HG03469 (cell line): Measurements from ENCODE around the gene L1TD1.
"Not testable (repeated sequence)": the region's sequence is repeated elsewhere in the genome, so short reads cannot be mapped to it uniquely, and the experiment has no call there.

Experiments
- ATAC-seq: cut with Tn5 transposase; IDR thresholded peaks from one replicate; pipeline ENCODE4 v1.9.1; 2021; ENCODE audit warnings: mild to moderate bottlenecking, moderate library complexity, moderate number of reproducible peaks; ENCODE audit not compliant: unreplicated experiment

The L1TD1 gene

GRCh38 chr1:62196086-62196690, 1.5 kb downstream of the L1TD1 start:
- ATAC-seq: no peak

GRCh38 chr1:62198069-62198780, 3.6 kb downstream of the L1TD1 start:
- ATAC-seq: no peak

- no peak for ATAC-seq
These were observed 4.1 kb downstream of the L1TD1 start for GRCh38 chr1:62198781-62199125.

- no peak for ATAC-seq
These were observed 12.5 kb downstream of the L1TD1 start for GRCh38 chr1:62207187-62207586.

GRCh38 chr1:62208087-62208486, 13.4 kb downstream of the L1TD1 start:
- no peak for ATAC-seq

GRCh38 chr1:62208970-62209369, 14.3 kb downstream of the L1TD1 start:
- ATAC-seq: no peak

GRCh38 chr1:62209931-62210595, 15.4 kb downstream of the L1TD1 start:
- ATAC-seq: no peak

- ATAC-seq: no peak
These were observed 16.3 kb downstream of the L1TD1 start for GRCh38 chr1:62210960-62211359.

- no peak for ATAC-seq
These were observed 17.8 kb downstream of the L1TD1 start for GRCh38 chr1:62212411-62212810.

- no peak for ATAC-seq
These were observed 18.6 kb downstream of the L1TD1 start for GRCh38 chr1:62213075-62213914.

- no peak for ATAC-seq
These were observed 24.0 kb downstream of the L1TD1 start for GRCh38 chr1:62218604-62219003.

- ATAC-seq: not testable (repeated sequence)
These were observed 25.8 kb downstream of the L1TD1 start for GRCh38 chr1:62220456-62220855.

GRCh38 chr1:62221171-62221570, 26.5 kb downstream of the L1TD1 start:
- no peak for ATAC-seq

GRCh38 chr1:62222321-62222720, 27.7 kb downstream of the L1TD1 start:
- no peak for ATAC-seq

- ATAC-seq: no peak
These were observed 29.5 kb downstream of the L1TD1 start for GRCh38 chr1:62224182-62224581.

GRCh38 chr1:62227496-62227895, 32.8 kb downstream of the L1TD1 start:
- no peak for ATAC-seq

- no peak for ATAC-seq
These were observed 33.7 kb downstream of the L1TD1 start for GRCh38 chr1:62228136-62228882.

- no peak for ATAC-seq
These were observed 34.2 kb downstream of the L1TD1 start for GRCh38 chr1:62228883-62229187.

- ATAC-seq: no peak
These were observed 34.8 kb downstream of the L1TD1 start for GRCh38 chr1:62229468-62229867.

GRCh38 chr1:62229932-62230331, 35.3 kb downstream of the L1TD1 start:
- ATAC-seq: no peak

- ATAC-seq: no peak
These were observed 36.1 kb downstream of the L1TD1 start for GRCh38 chr1:62230718-62231117.
